ENCODE results near the gene MFAP4.
"Not testable (repeated sequence)": the region's sequence is repeated elsewhere in the genome, so short reads cannot be mapped to it uniquely, and the experiment has no call there.

Gene MFAP4

DNA sequence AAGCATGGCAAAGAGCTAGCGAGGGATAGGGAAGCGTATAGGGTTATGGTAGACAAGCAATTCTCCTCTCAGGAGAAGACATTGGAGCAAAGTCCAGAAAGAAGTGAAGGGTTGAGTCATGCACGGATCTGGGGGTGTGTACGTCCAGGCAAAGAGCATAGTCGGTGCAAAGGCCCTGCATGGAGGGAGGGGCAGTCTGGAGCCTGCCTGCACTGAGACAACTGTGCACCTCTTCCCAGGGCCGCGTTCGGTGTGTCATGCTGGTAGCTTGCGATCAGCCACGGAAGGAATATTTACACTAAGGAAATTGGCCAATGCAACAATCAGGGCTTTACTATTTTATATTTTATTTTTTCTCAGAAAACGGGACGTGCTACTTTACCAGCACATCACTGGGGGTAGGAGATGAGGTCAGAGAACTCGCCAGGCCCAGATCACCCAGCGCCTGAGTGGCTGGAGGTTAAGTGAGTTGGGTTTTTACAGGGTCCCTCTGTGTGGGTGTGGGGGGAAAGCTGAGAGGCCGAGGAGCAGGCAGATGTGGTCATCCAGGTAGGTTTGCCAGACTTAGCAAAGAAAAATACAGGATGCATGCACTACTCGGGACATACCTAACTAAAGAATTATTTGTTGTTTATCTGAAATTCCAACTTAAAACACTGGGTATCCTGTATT, 17.7 kb downstream of the MFAP4 start:
- DNase-seq = no peak

DNA sequence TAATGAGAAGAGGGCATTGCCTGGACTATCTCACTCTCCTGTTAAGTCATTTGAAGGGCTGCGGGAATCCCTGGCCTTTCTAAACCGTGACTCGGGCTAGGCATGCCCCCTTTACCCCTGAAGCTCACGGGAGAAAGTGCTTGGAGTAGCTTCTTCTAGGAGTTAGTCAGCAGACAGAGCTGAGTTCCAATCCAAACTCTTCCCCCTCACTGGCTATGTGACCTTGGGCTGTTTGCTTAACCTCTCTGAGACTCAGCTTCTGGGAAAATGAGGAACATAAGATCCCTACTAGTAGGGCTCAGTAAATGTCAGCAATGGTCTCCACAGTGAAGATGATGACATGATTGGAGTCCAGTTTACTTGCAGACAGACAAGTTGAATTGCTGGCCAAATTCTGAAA, 18.8 kb downstream of the MFAP4 start:
- no peak for DNase-seq

DNA sequence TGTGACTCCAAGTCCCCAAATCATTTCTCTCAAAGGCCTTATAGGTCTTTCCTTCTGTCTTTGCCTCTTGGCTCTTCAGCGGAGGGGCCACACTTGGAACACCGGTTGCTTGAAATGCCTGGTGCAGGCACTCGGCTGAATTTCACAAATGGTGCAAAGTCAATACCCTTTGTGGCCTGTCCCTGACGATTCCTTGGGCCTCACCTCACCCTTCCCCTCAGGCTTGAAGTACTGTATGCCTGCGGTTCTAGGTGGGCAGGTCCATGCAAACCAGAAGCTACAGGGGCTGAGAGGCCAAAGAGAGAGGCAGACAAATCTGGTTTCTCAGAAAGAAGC, 20.4 kb downstream of the MFAP4 start:
- no peak for DNase-seq

DNA sequence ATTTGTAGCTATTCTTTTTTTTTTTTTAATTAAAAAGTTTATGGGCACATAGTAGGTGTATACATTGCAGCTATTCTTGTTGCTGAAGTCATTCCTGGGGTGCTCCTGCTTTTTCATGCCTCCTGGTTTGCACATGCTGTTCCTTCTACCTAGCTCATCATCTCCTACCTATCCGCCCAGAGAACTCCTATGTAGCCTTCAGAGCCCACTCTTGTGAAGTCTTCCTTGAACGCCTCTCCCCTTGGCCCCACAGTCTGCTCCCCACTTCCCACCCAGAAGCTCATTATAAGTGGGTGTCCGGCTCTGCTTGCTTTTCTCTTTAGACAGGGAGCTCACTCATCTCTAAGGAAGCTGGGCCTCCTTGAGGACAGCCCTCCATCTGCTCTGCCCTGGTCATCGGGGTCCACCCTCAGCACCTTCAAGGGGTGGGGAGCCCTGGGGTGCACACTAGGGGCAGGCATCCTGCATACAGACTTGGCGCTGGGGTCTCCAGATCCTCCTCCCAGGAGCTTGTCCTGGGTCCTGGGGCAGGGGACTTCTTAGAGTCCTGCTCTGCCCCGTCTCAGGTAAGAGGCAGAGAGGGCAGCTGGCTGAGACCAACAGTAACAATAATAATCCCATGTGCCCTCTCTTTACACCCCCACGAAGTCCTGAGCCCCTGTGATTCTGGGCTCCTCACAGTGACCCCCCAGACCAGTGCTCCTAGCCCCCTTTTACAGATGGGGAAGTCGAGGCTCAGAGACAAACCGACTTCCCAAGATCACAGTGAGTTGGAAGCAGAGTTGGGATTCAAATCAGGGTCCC, 21.0 kb downstream of the MFAP4 start:
- no peak for DNase-seq

DNA sequence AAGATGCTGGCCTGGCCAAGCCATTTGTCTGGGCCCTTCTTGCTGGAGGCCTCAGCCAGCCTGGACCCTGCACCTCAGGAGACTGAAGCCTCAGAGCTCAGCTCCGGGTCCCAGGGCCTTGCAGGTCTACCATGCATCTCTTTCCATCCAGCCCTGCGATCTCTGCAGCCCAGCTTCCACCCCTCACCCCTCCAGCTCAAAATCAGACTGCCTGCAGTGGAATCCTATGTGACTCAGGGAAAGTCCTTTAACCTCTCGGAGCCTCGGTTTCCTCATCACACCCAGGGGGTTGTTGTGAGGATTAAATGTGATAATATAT, 21.5 kb downstream of the MFAP4 start:
- no peak for DNase-seq

DNA sequence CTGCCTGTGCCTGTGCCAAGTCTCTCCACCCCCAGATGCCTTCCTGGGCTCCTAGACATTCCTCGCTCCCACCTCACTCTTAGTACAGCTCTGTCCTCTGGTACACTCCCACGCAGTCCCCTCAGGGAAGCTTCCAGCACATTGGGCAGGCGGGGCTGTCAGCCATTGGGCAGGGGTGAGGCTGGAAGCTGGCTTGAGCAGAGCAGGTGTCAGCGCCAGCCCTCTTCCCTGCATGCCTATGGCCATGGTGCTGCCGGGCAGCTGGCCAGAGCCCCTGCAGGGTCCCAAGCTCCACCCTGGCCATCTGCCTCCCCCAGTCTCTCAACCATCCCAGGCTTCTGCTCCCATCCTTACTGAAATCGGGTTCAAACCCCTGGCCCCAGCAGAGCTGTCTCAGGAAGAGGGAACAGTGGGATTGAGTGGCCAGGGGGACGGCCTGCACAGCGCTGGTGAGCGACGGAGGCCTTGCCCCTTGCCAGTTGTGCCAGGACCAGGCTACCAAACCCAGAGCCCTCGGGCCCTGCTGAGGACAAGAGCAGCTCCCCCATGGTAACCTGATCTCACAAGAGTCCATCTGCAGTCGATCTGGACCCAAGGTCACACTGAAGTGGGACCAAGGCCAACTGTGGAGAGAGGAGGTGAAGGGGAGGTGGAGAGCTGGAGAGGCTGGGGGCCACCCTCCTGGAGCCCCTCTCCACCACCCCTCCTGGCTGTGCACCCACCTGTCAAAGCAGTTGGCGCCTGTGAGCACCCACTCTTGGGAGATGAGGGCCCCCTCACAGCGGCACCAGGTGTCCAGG, 22.1 kb downstream of the MFAP4 start:
- DNase-seq = no peak

DNA sequence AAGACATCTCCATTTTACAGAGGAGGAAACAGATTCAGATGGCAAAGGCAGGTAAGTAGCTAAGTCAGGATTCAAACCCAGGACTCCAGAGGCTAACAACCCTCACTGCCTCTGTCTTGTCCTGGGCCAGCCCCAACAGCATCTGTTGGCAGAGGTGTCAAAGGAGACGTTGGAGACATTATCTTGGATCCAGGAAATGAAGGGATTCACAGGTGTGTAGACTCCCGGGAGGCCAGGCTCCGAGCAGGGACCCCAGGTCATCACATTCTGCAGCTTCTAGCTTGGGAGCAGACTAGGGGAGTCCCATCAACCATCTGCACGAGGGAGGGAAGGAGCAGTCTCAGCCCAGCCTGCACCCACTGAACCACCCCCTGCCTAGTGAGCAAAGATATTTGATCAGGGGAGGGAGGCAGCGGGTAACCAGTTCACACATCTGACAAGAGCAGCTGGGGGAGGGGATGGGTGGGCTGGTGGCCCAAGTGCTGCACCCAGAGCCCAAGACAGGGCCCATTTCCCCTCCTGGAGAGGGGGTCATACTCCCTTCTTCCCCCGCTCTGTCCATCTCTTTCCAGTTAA, 23.4 kb downstream of the MFAP4 start:
- DNase-seq = no peak

DNA sequence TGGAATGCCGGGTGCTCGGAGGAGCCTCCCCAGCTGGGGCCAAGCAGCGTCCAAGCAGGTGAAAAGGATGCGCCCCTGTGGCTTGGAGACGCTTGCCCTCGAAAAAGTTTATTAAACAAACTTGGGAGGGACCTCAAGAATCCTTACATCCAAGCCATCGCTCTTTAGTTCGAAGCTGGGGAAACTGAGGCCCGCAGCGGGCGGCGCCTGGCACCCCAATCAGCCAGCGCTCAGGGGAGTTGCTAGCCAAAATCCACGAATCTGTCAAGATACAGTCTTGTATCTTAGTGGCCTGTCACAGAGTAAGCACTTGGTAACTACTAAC, 23.9 kb downstream of the MFAP4 start:
- DNase-seq = no peak

DNA sequence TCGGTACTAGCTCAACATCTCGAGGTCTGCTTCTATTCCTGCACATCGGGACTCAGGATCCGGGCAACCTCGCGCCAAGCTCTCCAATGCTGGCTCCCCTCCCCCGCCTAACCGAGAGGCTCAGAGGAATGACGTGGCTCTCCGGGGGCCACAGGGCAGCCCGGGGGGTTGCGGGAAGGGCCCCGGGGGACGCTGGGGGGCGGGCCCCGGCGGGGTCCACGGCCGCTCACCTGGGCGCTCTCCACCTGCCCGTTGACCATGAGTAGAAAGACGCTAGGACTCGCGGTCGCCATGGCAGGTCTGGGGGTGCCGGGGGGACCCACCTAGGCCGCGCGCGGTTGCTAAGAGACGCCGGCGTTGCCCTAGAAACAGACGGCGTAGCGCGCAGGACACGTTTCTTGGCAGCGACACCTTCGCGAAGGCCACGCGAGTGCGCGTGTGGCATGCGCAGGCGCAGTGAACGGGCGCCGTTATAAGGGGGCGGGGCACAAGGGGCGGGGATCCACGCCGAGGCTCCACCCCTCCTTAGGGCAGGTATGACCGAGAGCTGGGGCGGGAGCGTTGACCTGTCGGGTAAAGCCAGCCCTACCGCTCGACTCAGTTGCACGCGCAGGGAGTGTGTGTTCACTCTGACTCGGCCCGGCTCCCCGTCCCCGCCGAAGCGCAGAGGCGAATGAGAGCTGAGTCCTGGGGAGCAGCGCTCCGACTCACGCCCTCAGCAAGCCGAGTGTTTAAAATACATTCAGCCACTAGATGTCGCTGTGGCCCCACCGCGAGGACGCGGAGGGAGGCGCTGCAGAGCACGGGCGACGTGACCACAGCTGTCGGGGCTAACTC, 24.5 kb downstream of the MFAP4 start, which contains the start of gene B9D1:
TSS of gene B9D1 (minus strand) at position 447 of the 837 bp plus-strand sequence. CDS start at position 293, 154 bp downstream.
- DNase-seq = peak; percentile 93

DNA sequence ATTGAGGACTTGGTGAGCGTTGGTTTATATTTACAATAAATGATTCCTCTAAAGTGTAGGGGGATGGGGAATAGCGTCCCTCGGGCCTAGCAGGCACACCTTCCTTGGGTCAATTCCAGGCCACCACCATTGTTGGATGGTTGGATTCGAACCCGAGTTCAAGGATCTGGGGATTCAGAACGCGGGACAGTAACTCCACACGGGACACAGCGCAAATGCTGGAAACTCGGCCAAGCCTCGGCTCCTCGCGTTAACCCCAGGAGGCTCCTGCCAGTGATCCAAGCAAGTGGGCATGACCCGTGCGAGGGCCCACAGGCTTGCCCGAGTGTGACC, 25.1 kb downstream of the MFAP4 start:
- no peak for DNase-seq

DNA sequence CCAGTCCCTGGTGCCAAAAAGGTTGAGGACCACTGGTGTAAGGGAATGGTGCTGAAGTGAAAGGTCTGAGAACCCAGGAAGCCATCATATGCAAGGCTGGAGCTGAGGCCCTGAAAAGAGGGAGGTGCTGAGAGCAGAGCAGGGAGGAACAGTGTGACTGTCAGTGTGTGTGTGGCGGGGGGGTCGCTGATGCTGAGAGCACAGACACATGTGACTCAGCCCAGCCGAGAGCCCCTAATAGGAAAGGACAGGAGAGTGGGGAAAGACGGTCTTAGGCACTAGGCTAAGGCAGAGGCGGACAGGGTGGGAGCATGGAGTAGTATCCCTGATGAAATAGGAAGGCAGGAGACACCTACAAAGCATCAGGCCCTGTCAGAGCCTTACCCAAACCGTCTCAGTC, 25.7 kb downstream of the MFAP4 start:
- DNase-seq = no peak

DNA sequence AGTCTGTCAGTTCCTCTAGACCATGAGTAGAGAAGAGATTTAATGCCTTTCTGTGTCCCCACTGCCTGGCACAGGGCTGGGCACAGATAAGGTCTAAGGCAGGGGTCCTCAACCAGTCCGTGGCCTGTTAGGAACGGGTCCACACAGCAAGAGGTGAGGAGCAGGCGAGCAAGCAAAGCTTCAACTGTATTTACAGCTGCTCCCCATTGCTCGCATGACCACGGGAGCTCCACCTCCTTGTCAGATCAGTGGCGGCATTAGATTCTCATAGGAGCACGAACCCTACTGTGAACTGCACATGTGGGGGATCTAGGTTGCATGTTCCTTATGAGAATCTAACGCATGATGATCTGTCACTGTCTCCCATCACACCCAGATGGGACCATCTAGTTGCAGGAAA, 26.2 kb downstream of the MFAP4 start:
- no peak for DNase-seq

DNA sequence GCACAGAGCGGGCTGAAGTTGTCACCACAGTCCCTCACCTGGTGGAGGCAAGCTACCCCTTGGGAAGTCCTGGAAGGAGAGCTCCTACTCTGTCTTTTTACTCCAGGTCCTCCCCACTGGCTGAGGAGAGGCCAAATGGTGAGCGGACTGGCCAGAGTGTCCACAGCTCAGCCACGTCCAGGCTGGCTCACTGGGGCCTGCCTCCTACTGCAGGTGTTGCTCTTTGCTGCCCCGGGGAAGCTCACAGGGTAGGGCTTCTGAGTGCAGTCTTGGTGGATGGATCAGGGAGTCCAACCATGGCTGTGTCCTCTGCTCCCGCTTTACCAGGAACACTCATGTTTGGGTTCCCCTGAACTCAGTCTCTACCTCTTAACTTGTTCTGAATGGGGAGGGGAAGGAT, 27.1 kb downstream of the MFAP4 start:
- no peak for DNase-seq

DNA sequence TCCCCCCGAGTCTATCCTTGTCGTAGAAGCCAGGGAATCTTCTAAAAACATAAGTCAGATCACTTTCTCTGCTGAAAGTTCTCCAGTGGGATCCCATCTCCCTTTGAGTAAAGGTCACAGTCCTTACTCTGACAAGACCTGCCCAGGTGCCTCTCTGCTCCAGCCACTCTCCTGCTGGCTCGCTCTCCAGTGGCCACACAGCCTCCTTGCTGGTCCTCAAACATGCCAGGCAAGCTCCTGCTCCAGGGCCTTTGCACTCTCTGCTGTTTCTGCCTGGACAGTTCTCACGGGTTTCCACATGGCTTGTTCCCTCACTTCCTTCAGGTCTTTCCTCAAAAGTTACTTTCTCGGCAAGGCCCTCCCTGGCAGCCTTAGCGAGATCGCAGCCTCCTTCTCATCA, 27.8 kb downstream of the MFAP4 start:
- no peak for DNase-seq

DNA sequence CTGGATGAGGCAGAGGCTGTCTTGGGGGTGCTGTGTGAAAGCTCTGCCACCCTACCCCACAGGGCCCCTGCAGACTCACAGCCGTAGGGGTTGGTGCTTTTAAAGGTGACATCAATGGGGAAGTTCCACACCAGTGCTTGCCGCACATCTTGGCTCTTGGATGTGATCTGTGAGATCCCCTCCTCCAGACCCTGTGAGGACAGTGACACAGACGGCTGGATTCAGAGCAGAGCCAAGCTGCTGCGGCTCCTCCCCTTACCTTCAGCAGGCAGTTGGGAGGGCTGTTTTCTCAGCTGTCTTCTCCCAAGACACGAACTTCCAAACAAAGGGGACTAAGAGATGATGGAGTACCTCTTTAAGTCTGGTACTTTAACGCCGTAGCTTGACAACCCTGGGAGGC, 29.2 kb downstream of the MFAP4 start:
- no peak for DNase-seq

DNA sequence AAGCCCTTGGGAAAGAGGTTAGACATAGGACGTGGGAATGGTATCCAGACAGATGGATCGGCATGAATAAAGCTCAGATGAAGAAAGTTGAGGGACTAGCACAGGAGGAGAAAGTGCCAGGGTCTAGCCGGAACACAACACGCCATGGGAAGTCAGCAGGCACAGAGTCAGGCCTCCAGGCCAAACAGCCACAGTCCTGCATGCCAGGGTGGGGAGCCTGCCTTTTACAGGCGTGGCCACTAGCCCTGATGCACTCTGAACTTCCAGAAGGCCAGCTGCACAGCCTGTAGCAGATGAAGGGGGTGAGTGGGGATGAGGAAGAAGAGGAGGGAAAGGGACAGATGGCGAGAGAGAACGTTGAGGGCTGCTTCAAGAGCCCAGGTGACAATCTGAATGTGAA, 29.6 kb downstream of the MFAP4 start:
- DNase-seq = no peak

DNA sequence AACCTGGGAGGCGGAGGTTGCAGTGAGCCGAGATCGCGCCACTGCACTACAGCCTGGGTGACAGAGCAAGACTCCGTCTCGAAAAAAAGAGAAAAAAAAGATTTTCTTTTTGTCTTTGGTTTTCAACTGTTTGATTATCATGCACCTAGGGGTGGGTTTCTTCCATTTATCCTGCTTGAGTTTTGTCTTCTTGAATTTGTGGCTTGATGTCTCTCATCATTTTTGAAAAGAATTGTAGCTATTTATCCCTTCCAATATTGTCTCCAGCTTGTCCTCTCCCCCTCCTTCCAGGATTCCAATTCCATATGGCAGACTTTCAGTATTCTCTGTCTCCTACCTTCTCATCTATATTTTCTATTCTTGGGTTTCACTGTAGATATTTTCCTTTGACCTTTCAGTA, 32.2 kb downstream of the MFAP4 start:
- no peak for DNase-seq

DNA sequence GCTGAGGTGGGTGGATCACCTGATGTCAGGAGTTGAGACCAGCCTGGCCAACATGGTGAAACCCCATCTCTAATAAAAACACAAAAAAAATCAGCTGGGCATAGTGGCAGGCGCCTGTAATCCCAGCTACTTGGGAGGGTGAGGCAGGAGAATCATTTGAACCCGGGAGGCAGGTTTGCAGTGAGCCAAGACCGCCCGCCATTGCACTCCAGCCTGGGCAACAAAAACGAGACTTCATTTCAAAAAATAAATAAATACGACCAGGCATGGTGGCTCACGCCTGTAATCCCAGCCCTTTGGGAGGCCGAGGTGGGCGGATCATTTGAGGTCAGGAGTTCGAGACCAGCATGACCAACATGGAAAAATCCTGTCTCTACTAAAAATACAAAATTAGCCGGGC, 33.6 kb downstream of the MFAP4 start:
- DNase-seq = not testable (repeated sequence)

DNA sequence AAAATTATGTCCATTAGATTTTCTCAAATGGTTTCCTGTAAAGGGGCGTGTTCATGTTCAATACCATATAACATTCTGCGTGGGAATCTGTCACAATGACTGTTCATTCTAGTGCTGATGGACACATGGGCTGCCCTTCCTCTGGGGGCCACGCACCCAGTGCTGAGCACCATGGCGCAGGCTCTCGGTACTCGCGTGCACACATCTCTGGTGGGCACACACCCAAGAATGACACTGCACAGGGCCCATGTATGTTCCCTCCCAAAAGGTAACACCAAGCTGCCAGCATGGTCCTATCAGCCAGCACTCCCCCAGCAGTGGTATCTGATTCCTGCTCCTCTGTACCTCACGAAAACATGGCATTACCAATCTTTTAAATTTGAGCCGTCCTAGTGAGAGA, 38.2 kb downstream of the MFAP4 start:
- DNase-seq = no peak

DNA sequence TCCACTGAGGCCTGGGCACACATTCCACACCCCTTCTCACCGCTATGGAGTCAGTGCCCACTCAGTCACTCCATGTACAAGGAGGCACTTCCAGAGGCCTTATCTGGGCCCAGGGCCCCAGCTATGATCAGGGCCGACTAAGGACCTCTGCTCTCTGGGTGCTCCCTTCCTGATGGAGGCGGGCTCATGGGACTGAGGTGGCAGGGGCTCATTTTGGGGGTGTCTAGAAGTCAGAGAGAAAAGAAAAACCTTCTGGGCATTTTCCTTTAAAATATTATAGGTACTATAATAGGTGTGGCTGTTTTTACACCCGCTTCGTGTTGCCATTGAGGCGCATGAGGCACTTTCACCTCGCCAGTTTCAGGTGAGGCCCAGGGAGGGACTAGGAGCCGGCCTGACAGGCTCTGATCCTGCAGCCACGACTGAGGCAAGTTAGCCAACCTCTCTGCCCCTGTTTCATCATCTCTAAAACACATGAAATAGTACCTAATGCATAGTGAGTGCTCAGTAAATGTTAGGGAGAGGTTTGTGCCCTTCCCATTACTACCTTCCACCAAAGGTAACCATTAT, 38.8 kb downstream of the MFAP4 start:
- DNase-seq = no peak

DNA sequence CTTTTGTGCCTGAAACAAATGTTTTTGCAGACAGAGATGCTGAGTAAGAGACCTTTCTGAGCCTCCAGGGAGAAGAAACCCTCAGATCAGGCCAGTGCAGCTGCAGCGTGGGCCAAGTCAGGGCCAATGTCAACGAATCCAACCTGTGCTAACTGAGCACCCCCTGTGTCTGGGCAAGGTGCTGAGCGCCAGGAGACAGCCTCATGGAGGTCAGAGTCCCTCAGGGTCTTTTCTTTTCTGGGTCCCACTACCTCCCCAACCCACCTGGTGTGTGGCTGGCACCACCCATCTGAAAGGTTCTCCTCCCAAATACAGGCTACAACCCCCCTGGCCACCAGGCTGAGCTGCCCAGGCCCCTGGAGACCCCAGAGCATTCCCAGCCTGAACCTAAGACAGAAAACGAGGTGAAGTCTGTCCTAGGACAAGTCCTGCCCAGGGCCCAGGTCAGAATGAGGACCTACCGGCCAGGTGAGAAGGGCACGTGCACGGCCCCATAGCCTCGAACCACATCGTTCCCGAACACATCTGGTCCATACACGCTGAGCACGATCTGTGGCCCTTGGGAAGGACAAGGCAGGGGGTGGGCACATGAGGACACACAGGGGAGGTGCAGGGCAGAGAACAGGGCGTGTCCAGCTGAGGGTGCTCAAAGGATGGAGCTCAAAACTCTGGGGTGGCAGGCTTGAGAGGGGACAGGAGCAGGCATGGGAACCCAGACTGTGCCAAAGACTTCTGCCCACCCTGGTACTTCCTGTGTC, 39.5 kb downstream of the MFAP4 start:
- DNase-seq = no peak
